Hepatocyte (in vitro differentiated cells): ENCODE data around the gene ECSCR. TPM values are rescaled to one million over a fixed set of nuclear protein-coding genes. Genes with fewer than 3 reads are reported as not detected.
"Not testable (repeated sequence)": the region's sequence is repeated elsewhere in the genome, so short reads cannot be mapped to it uniquely, and the experiment has no call there.

Experiments
- DNase-seq: peaks from one replicate; pipeline ENCODE4 v3.0.0-alpha.2; 2016; ENCODE audit warnings: low spot score
- H2AFZ ChIP-seq: fragments of 200-600 bp; sonication (generic); 2 replicates; pipeline ENCODE4 v1.6.0; 2016; ENCODE audit warnings: antibody characterized with exemption, mild to moderate bottlenecking
- H3K27ac ChIP-seq: fragments of 200-600 bp; sonication (generic); 2 replicates; pipeline ENCODE4 v1.5.1; 2016; ENCODE audit warnings: mild to moderate bottlenecking
- H3K27me3 ChIP-seq: fragments of 200-600 bp; sonication (generic); 2 replicates; pipeline ENCODE4 v1.6.1; 2016
- H3K36me3 ChIP-seq: fragments of 200-600 bp; sonication (generic); replicated peaks from 2 replicates; pipeline ENCODE4 v1.5.1; 2016; ENCODE audit warnings: low read depth; ENCODE audit not compliant: insufficient read depth
- H3K4me1 ChIP-seq: fragments of 200-600 bp; sonication (generic); 2 replicates; pipeline ENCODE4 v1.5.1; 2016; ENCODE audit warnings: mild to moderate bottlenecking, moderate library complexity; ENCODE audit not compliant: insufficient read depth
- H3K4me2 ChIP-seq: fragments of 200-600 bp; sonication (generic); 2 replicates; pipeline ENCODE4 v1.6.0; 2016
- H3K4me3 ChIP-seq: fragments of 200-600 bp; sonication (generic); 2 replicates; pipeline ENCODE4 v1.5.1; 2016; ENCODE audit warnings: mild to moderate bottlenecking
- H3K79me2 ChIP-seq: fragments of 200-600 bp; sonication (generic); 2 replicates; pipeline ENCODE4 v1.6.0; 2017; ENCODE audit warnings: mild to moderate bottlenecking
- H3K9me2 ChIP-seq: fragments of 200-600 bp; sonication (generic); replicated peaks from 2 replicates; pipeline ENCODE4 v1.6.0; 2017; ENCODE audit warnings: mild to moderate bottlenecking; ENCODE audit not compliant: insufficient read depth
- H3K9me3 ChIP-seq: fragments of 200-600 bp; sonication (generic); 2 replicates; pipeline ENCODE4 v1.5.1; 2016; ENCODE audit warnings: low read depth, mild to moderate bottlenecking
- H4K20me1 ChIP-seq: fragments of 200-600 bp; sonication (generic); 2 replicates; pipeline ENCODE4 v1.6.0; 2016; ENCODE audit warnings: mild to moderate bottlenecking; ENCODE audit not compliant: insufficient read depth, poor library complexity, severe bottlenecking
- EZH2 ChIP-seq: fragments of 200-600 bp; sonication (generic); IDR thresholded peaks from 2 replicates; pipeline ENCODE4 v1.6.1; 2016; ENCODE audit warnings: antibody characterized with exemption, mild to moderate bottlenecking, borderline replicate concordance
- EZH2phosphoT487 ChIP-seq: fragments of 200-600 bp; sonication (generic); IDR thresholded peaks from one replicate; pipeline ENCODE4 v1.6.1; 2018; ENCODE audit warnings: antibody characterized with exemption, mild to moderate bottlenecking, low read depth, moderate library complexity; ENCODE audit not compliant: unreplicated experiment, severe bottlenecking
- WGBS: methylation state at CpG from one replicate; pipeline ENCODE4 v1.1.6; 2016; ENCODE audit warnings: low lambda C conversion rate; ENCODE audit errors: missing lambda C conversion rate; 5-methylcytosine and 5-hydroxymethylcytosine counted together
- polyA plus RNA-seq: library from polyadenylated mRNA; unstranded; fragments of >200 nt; fragmentation: Nextera tagmentation; extraction: Ambion mirVana; gene quantifications from 2 replicates; pipeline ENCODE4 v1.2.1, GENCODE V29; 2016
- total RNA-seq: library from RNA; depleted of rRNA; stranded (reverse); fragments of >200 nt; gene quantifications from 2 replicates; pipeline ENCODE4 v1.2.3, GENCODE V29; 2014
- TF ChIP-seq, protein P1 (sequence below): fragments of 200-600 bp; sonication (generic); IDR thresholded peaks from 2 replicates; pipeline ENCODE4 v1.5.1; 2016; ENCODE audit warnings: antibody characterized with exemption, mild to moderate bottlenecking; ENCODE audit not compliant: poor library complexity

Gene ECSCR
- total and polyA plus RNA-seq, 2 experiments from 2014 or later: 0.27 to 0.42 TPM

DNA sequence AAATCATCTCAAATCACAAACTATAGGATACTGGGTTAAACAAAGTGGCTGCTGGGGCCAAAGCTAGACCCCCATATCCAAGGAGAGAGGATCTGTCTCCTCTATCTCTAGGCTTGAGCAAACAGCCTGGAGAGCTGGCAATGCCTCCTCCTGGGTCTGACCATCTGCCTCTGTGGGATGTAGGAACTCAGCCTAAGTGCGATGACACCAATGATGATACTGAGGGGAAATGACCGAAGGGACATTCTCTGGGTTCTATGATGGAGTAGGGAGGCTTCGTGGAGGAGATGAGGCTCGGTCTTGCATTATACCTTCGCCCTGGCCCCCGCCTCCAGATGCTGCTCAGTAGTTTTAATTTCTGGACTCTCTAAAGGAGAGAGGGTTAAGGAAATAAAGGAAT is 49.4 kb downstream of the ECSCR start:
- Histone ChIP-seq H3K36me3 (no peaks in the 10 kb centered on the region), H3K79me2 (no peaks in the 10 kb centered on the region), H3K9me3 (no peaks in the 10 kb centered on the region), H3K27ac (no peak overlapping the region), H2AFZ (no peak overlapping the region), H3K4me2 (no peak overlapping the region), H3K27me3 (no peaks in the 10 kb centered on the region), H3K4me3 (no peak overlapping the region), H4K20me1 (no peaks in the 10 kb centered on the region), H3K9me2 (no peaks in the 10 kb centered on the region), H3K4me1 (peaks cover 10% of the 10 kb centered on the region)
- DNase-seq: no peak
- WGBS: 97% methylated on average over 6 of the region's 6 CpGs
- TF ChIP-seq EZH2 (no peak), EZH2phosphoT487 (no peak)
- TF ChIP-seq, protein P1, sequence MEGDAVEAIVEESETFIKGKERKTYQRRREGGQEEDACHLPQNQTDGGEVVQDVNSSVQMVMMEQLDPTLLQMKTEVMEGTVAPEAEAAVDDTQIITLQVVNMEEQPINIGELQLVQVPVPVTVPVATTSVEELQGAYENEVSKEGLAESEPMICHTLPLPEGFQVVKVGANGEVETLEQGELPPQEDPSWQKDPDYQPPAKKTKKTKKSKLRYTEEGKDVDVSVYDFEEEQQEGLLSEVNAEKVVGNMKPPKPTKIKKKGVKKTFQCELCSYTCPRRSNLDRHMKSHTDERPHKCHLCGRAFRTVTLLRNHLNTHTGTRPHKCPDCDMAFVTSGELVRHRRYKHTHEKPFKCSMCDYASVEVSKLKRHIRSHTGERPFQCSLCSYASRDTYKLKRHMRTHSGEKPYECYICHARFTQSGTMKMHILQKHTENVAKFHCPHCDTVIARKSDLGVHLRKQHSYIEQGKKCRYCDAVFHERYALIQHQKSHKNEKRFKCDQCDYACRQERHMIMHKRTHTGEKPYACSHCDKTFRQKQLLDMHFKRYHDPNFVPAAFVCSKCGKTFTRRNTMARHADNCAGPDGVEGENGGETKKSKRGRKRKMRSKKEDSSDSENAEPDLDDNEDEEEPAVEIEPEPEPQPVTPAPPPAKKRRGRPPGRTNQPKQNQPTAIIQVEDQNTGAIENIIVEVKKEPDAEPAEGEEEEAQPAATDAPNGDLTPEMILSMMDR: no peak

DNA sequence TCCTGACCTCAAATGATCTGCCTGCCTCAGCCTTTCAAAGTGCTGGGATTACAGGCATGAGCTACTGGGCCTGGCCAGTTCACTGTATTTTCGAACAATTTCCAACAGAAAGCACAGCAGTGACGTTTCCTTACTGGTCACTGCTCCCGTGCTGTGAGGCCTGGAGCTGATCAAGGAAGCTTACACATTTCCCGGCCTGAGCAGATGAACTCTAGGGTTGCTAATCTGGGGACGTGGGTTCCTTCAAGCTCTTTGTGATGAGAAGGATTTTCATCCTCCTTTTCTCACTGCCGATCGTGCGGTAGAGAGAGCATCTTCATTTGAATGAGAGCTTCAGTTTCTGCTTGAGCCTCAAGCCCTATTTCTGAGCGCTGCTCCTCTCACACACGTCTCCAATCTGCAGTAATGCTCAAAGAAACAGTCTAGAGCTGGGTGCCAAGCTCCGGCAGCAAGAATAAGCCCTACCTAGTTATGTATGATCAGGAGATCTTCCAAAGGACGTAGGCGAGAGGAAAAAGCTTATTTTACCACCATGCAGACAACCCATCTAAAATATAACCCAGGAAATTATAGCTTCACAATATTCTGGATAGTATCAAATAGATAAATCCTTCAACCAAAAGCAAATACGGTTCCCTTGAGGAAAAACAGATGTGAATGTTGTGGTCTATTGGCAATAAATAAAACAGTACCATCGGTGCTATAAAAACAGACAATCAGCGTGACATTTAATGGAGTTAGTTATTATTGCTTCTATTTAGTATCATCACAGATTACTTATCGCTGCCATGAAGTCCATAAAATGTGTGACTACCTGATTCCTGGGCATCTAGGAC is 51.3 kb downstream of the ECSCR start:
- 80% methylated on average over 17 of the region's 17 CpGs for WGBS
- no peak overlapping the region for H3K27ac ChIP-seq
- H2AFZ ChIP-seq: no peak overlapping the region

DNA sequence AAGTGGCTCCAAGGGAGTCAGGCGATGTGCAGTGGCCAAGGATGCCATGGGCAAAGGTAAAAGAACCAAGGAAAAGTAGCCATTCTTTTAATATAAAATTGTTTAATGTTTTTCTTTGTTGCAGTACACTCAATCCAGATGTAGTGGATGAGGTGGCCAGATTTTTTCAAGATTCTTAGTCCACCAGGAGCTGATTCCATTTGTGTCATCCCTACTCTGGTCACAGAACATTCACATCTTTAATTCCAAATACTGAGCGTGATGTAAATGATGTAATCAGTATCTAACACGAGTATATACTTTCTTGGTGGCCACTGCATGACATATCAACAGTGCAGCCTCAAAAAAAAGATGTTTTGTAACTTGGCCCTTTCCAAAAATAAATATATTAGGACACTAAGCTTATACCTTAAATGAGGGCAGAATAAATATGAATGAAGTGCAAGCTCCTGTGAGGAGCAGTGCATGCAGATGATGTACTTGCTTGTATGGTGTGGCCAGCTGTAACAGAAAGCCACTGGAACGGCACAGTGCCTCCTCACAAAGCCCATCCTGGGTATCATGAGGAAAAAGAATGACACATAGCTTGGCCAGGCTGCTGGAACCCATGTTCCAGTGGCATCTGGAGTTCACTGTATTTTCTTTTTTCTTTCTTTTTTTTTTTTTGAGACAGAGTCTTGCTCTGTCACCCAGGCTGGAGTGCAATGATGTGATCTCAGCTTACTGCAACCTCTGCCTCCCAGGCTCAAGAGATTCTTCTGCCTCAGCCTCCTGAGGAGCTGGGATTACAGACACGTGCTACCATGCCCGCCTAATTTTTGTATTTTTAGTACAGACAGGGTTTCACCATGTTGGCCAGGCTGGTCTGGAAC is 52.2 kb downstream of the ECSCR start:
- Histone ChIP-seq H3K9me2 (no peaks in the 10 kb centered on the region), H3K79me2 (no peaks in the 10 kb centered on the region), H3K4me2 (no peak overlapping the region), H3K4me3 (no peak overlapping the region), H2AFZ (no peak overlapping the region), H3K27me3 (no peaks in the 10 kb centered on the region), H3K36me3 (no peaks in the 10 kb centered on the region), H4K20me1 (no peaks in the 10 kb centered on the region), H3K4me1 (no peaks in the 10 kb centered on the region), H3K9me3 (no peaks in the 10 kb centered on the region), H3K27ac (no peak overlapping the region)
- WGBS: 86% methylated on average over 6 of the region's 6 CpGs
- no peak for DNase-seq
- TF ChIP-seq, protein P1: no peak
- no peak for TF ChIP-seq EZH2
- no peak for TF ChIP-seq EZH2phosphoT487

More for the DNA sequence above, 51.3 kb downstream of the ECSCR start:
- Histone ChIP-seq H3K36me3 (no peaks in the 10 kb centered on the region), H3K79me2 (no peaks in the 10 kb centered on the region), H4K20me1 (no peaks in the 10 kb centered on the region), H3K9me3 (no peaks in the 10 kb centered on the region), H3K9me2 (no peaks in the 10 kb centered on the region), H3K4me3 (no peak overlapping the region), H3K4me1 (no peaks in the 10 kb centered on the region), H3K27me3 (no peaks in the 10 kb centered on the region), H3K4me2 (no peak overlapping the region)
- TF ChIP-seq EZH2phosphoT487 (no peak), EZH2 (no peak)
- TF ChIP-seq, protein P1: no peak
- DNase-seq: no peak

DNA sequence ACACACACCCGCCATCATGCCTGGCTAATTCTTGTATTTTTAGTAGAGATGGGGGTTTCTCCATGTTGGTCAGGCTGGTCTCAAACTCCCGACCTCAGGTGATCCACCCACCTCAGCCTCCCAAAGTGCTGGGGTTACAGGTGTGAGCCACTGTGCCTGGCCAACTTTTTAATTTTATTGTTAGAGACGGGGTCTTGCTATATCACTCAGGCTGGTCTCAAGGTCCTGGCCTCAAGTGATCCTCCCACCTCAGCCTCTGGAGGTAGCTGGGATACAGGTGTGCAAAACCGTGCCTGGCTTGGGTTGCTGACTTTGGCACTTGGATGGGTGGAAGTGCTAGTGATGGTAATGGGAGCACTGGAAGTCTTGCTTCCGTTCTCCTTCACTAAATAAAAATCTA is 53.4 kb downstream of the ECSCR start:
- H3K27ac ChIP-seq, H3K4me1 ChIP-seq, H2AFZ ChIP-seq, H3K9me2 ChIP-seq, H3K79me2 ChIP-seq, H4K20me1 ChIP-seq, H3K4me3 ChIP-seq, H3K4me2 ChIP-seq, H3K9me3 ChIP-seq, H3K36me3 ChIP-seq, H3K27me3 ChIP-seq, DNase-seq: not testable (repeated sequence)
- WGBS: 89% methylated on average over 5 of the region's 5 CpGs
